HepG2 (cell line): ENCODE data around the gene PFDN5. TPM values are rescaled to one million over a fixed set of nuclear protein-coding genes. Genes with fewer than 3 reads are reported as not detected.
A peak's percentile ranks its signal among the peaks of the same experiment; 100 is the strongest.

Experiments used
- AGO2 ChIP-seq: fragments of 200-400 bp; formaldehyde crosslinking; optimal IDR thresholded peaks from 2 replicates; pipeline ENCODE3; 2017; ENCODE audit warnings: mild to moderate bottlenecking, low read depth, low read length, moderate library complexity
- DPF2 ChIP-seq: sonication (generic); formaldehyde crosslinking; IDR thresholded peaks from 2 replicates; pipeline ENCODE4 v1.4.0; 2020; ENCODE audit warnings: mild to moderate bottlenecking, low read depth, missing genetic modification reagents, borderline replicate concordance
- E2F5 ChIP-seq: sonication (generic); formaldehyde crosslinking; conservative IDR thresholded peaks from 2 replicates; pipeline ENCODE4 v1.4.0; 2020; ENCODE audit warnings: missing genetic modification reagents
- ETV6 ChIP-seq: sonication (generic); formaldehyde crosslinking; conservative IDR thresholded peaks from 2 replicates; pipeline ENCODE4 v1.4.0; 2020; ENCODE audit warnings: missing genetic modification reagents
- FOXA1 ChIP-seq, 2 experiments: fragments of 450-650 bp in 1 of 2; sonication (generic) in 1 of 2; formaldehyde crosslinking in 1 of 2; IDR thresholded peaks; 2 replicates each; pipeline versions ENCODE4 v1.4.0 to v1.6.1; 2016 to 2020; ENCODE audit warnings: missing genetic modification reagents in 1 of 2
- HMGXB4 ChIP-seq, 2 experiments: sonication (generic) in 1 of 2; formaldehyde crosslinking in 1 of 2; IDR thresholded peaks; 2 replicates each; pipeline versions ENCODE4 v1.4.0 to v1.6.1; 2018 to 2020; ENCODE audit warnings: missing genetic modification reagents in 2 of 2, borderline replicate concordance in 1 of 2, low read depth in 1 of 2, mild to moderate bottlenecking in 1 of 2, missing biosample characterization in 1 of 2
- KAT2B ChIP-seq: fragments of 150-350 bp; IDR thresholded peaks from 2 replicates; pipeline ENCODE4 v1.6.1; 2014; ENCODE audit warnings: low read depth, low read length, borderline replicate concordance
- KDM5B ChIP-seq: sonication (generic); formaldehyde crosslinking; IDR thresholded peaks from 2 replicates; pipeline ENCODE4 v1.4.0; 2020; ENCODE audit warnings: missing genetic modification reagents, mild to moderate bottlenecking, borderline replicate concordance
- MXI1 ChIP-seq: IDR thresholded peaks from 3 replicates; pipeline ENCODE4 v1.6.1; 2012; ENCODE audit warnings: low read depth, low read length, inconsistent platforms, borderline replicate concordance
- NR1H2 ChIP-seq: sonication (generic); formaldehyde crosslinking; IDR thresholded peaks from 2 replicates; pipeline ENCODE4 v1.8.1; 2022; ENCODE audit warnings: low read depth, missing genetic modification reagents, borderline replicate concordance
- POGZ ChIP-seq: sonication (generic); formaldehyde crosslinking; IDR thresholded peaks from 2 replicates; pipeline ENCODE4 v1.4.0; 2020; ENCODE audit warnings: mild to moderate bottlenecking, missing genetic modification reagents
- POLR2AphosphoS5 ChIP-seq: IDR thresholded peaks from 2 replicates; pipeline ENCODE4 v1.6.1; 2012; ENCODE audit warnings: low read depth, low read length
- RFXAP ChIP-seq: sonication (generic); formaldehyde crosslinking; IDR thresholded peaks from 2 replicates; pipeline ENCODE4 v1.4.0; 2020; ENCODE audit warnings: missing genetic modification reagents, borderline replicate concordance
- TSC22D2 ChIP-seq: sonication (generic); formaldehyde crosslinking; IDR thresholded peaks from 2 replicates; pipeline ENCODE4 v1.5.1; 2020; ENCODE audit warnings: missing genetic modification reagents, mild to moderate bottlenecking, borderline replicate concordance
- ZFP36L1 ChIP-seq: sonication (generic); formaldehyde crosslinking; IDR thresholded peaks from 2 replicates; pipeline ENCODE4 v1.8.0; 2022; ENCODE audit warnings: mild to moderate bottlenecking, missing genetic modification reagents, moderate library complexity
- ZHX1 ChIP-seq: sonication (generic); formaldehyde crosslinking; IDR thresholded peaks from 2 replicates; pipeline ENCODE4 v1.8.1; 2022; ENCODE audit warnings: low read depth, mild to moderate bottlenecking, missing genetic modification reagents
- ZNF562 ChIP-seq: sonication (generic); formaldehyde crosslinking; IDR thresholded peaks from 2 replicates; pipeline ENCODE4 v1.8.0; 2022; ENCODE audit warnings: missing genetic modification reagents, borderline replicate concordance
- ZNF598 ChIP-seq: sonication (generic); formaldehyde crosslinking; IDR thresholded peaks from 2 replicates; pipeline ENCODE4 v1.5.1; 2020; ENCODE audit warnings: mild to moderate bottlenecking, missing genetic modification reagents, borderline replicate concordance
- ZNF781 ChIP-seq: sonication (generic); formaldehyde crosslinking; IDR thresholded peaks from 2 replicates; pipeline ENCODE4 v1.5.1; 2020; ENCODE audit warnings: borderline replicate concordance, mild to moderate bottlenecking, missing genetic modification reagents; ENCODE audit errors: not compliant biosample characterization
- ZNF784 ChIP-seq: sonication (generic); formaldehyde crosslinking; IDR thresholded peaks from 2 replicates; pipeline ENCODE4 v1.5.1; 2020; ENCODE audit warnings: missing genetic modification reagents, mild to moderate bottlenecking, borderline replicate concordance
- polyA plus RNA-seq, 8 experiments: library from polyadenylated mRNA; depleted of rRNA in 3 of 8; stranded (reverse) in 7 of 8; unstranded in 1 of 8; fragments of >200 nt; fragmentation: Illumina TruSeq in 4 of 8; extraction: Trizol in 4 of 8; gene quantifications; 2 replicates each; pipeline versions ENCODE4 v1.2.1 to v1.2.3, GENCODE V29; 2011 to 2016; ENCODE audit warnings: low read depth in 4 of 8, missing spikeins in 1 of 8, mixed read lengths in 1 of 8; ENCODE audit not compliant: insufficient read depth in 1 of 8
- total RNA-seq, 5 experiments: library from RNA; depleted of rRNA; stranded (reverse); fragments of >200 nt; fragmentation: Illumina TruSeq; extraction: Trizol; gene quantifications; 2 replicates each; pipeline ENCODE4 v1.2.3, GENCODE V29; 2016; ENCODE audit warnings: low read depth in 1 of 5

The PFDN5 gene
- total and polyA plus RNA-seq, 2 of the 13 experiments (the other 11 are each of a cell fraction or from before 2014, with no cell fraction given) = 449 to 462 TPM

GRCh38 chr12:53251477-53252348, 43.6 kb upstream of the PFDN5 start (continued):
- peak; percentile 40; the same call in 1 of the 2 replicates for TF ChIP-seq E2F5 (CRISPR knock-in tag)
- TF ChIP-seq ZHX1 (CRISPR knock-in tag) = 0 out of 2 replicates have a peak, but pooled peaks have one; percentile 66
- TF ChIP-seq ZNF562 (CRISPR knock-in tag) = no peak
- 0 out of 2 replicates have a peak, but pooled peaks have one; percentile 64 for TF ChIP-seq NR1H2 (CRISPR knock-in tag)
- peak; percentile 49; the same call in 1 of the 2 replicates for TF ChIP-seq POGZ (CRISPR knock-in tag)
- no peak for TF ChIP-seq TSC22D2 (CRISPR knock-in tag)
- TF ChIP-seq POLR2AphosphoS5 = peak; percentile 52; the same call in 1 of the 2 replicates
- TF ChIP-seq ZNF598 (CRISPR knock-in tag) = 0 out of 2 replicates have a peak, but pooled peaks have one; percentile 23
- 0 out of 2 replicates have a peak, but pooled peaks have one; percentile 22 for TF ChIP-seq ETV6 (CRISPR knock-in tag)
- TF ChIP-seq ZNF784 (CRISPR knock-in tag) = peak; percentile 31; the same call in 1 of the 2 replicates
- TF ChIP-seq FOXA1 (IDR thresholded peaks at IDR 0.05) = no peak
- 0 out of 2 replicates have a peak, but pooled peaks have one; percentile 11 for TF ChIP-seq FOXA1 (CRISPR knock-in tag; IDR thresholded peaks at IDR 0.05)
- no peak for TF ChIP-seq AGO2
- no peak for TF ChIP-seq DPF2
- TF ChIP-seq MXI1 = peak; percentile 29; the same call in 1 of the 3 replicates
- 0 out of 2 replicates have a peak, but pooled peaks have one; percentile 50 for TF ChIP-seq ZFP36L1 (CRISPR knock-in tag)
- TF ChIP-seq RFXAP = peak; percentile 65; the same call in 1 of the 2 replicates
- TF ChIP-seq HMGXB4 (CRISPR knock-in tag; IDR thresholded peaks at IDR 0.05; ENCODE audit: borderline replicate concordance in 1 of 2, low read depth in 1 of 2) = peak; percentile 55 to 82; a peak in 3 of 4 replicates
- no peak for TF ChIP-seq KAT2B
- peak; percentile 52; the same call in 1 of the 2 replicates for TF ChIP-seq KDM5B
- TF ChIP-seq ZNF781 (CRISPR knock-in tag) = no peak
